HL-60 (cell line): ENCODE results near the gene NAALADL2.

ENCODE experiments used
- DNase-seq, 2 experiments: peaks; one replicate each; pipeline ENCODE4 v3.0.0-alpha.2; 2010 to 2020; ENCODE audit warnings: low read depth in 1 of 2, low spot score in 1 of 2
- H3K27ac ChIP-seq: fragments of 250-450 bp; sonication (Bioruptor Pico); replicated peaks from 2 replicates; pipeline ENCODE4 v1.5.1; 2020; ENCODE audit warnings: mild to moderate bottlenecking, moderate library complexity
- H3K27me3 ChIP-seq: fragments of 250-450 bp; sonication (Bioruptor Pico); 2 replicates; pipeline ENCODE4 v1.5.1; 2021; ENCODE audit warnings: mild to moderate bottlenecking, moderate library complexity; ENCODE audit not compliant: insufficient read depth, poor library complexity, severe bottlenecking
- H3K4me3 ChIP-seq: replicated peaks from 2 replicates; pipeline ENCODE4 v1.5.1; 2011; ENCODE audit warnings: mild to moderate bottlenecking, control low read depth, low read length; ENCODE audit not compliant: insufficient read depth
- GABPA ChIP-seq: IDR thresholded peaks from 2 replicates; pipeline ENCODE4 v1.6.1; 2012; ENCODE audit warnings: low read depth
- POLR2AphosphoS5 ChIP-seq: IDR thresholded peaks from 2 replicates; pipeline ENCODE4 v1.6.1; 2012; ENCODE audit warnings: low read depth
- SPI1 ChIP-seq: IDR thresholded peaks from 2 replicates; pipeline ENCODE4 v1.6.1; 2012; ENCODE audit warnings: low read depth, mild to moderate bottlenecking, borderline replicate concordance
- TF ChIP-seq, protein P1 (sequence below): IDR thresholded peaks from one replicate; pipeline ENCODE4 v1.5.1; 2011; ENCODE audit warnings: low read length, control low read depth, inconsistent platforms; ENCODE audit not compliant: insufficient read depth
- TF ChIP-seq, protein P2 (sequence below): IDR thresholded peaks from 2 replicates; pipeline ENCODE4 v1.6.1; 2012; ENCODE audit warnings: low read depth; ENCODE audit not compliant: insufficient replicate concordance

NAALADL2 gene

DNA sequence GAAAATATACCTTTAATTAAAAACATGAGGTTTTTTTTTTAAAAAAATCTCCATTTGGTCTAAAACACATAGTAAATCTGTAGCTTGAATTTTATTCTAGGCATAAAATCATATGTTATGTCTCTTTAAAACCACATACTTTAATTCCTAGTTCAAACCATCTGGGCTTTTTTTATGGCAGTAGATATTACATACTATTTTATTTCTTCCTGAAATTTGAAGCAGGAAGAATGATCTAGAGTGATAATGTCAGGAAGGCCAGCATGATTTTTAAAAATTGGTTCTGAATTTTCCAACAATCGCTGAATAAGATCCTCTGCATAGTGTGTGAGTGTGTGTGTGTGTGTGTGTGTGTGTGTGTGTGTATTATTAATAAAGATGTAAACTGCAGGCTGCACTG, 420.3 kb downstream of the NAALADL2 start:
- Histone ChIP-seq H3K27me3 (no peaks in the 10 kb centered on the region), H3K27ac (no peak overlapping the region), H3K4me3 (no peak overlapping the region)
- no peak for TF ChIP-seq SPI1
- TF ChIP-seq GABPA: no peak
- TF ChIP-seq POLR2AphosphoS5: no peak
- TF ChIP-seq, protein P1, sequence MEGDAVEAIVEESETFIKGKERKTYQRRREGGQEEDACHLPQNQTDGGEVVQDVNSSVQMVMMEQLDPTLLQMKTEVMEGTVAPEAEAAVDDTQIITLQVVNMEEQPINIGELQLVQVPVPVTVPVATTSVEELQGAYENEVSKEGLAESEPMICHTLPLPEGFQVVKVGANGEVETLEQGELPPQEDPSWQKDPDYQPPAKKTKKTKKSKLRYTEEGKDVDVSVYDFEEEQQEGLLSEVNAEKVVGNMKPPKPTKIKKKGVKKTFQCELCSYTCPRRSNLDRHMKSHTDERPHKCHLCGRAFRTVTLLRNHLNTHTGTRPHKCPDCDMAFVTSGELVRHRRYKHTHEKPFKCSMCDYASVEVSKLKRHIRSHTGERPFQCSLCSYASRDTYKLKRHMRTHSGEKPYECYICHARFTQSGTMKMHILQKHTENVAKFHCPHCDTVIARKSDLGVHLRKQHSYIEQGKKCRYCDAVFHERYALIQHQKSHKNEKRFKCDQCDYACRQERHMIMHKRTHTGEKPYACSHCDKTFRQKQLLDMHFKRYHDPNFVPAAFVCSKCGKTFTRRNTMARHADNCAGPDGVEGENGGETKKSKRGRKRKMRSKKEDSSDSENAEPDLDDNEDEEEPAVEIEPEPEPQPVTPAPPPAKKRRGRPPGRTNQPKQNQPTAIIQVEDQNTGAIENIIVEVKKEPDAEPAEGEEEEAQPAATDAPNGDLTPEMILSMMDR: no peak
- TF ChIP-seq, protein P2, sequence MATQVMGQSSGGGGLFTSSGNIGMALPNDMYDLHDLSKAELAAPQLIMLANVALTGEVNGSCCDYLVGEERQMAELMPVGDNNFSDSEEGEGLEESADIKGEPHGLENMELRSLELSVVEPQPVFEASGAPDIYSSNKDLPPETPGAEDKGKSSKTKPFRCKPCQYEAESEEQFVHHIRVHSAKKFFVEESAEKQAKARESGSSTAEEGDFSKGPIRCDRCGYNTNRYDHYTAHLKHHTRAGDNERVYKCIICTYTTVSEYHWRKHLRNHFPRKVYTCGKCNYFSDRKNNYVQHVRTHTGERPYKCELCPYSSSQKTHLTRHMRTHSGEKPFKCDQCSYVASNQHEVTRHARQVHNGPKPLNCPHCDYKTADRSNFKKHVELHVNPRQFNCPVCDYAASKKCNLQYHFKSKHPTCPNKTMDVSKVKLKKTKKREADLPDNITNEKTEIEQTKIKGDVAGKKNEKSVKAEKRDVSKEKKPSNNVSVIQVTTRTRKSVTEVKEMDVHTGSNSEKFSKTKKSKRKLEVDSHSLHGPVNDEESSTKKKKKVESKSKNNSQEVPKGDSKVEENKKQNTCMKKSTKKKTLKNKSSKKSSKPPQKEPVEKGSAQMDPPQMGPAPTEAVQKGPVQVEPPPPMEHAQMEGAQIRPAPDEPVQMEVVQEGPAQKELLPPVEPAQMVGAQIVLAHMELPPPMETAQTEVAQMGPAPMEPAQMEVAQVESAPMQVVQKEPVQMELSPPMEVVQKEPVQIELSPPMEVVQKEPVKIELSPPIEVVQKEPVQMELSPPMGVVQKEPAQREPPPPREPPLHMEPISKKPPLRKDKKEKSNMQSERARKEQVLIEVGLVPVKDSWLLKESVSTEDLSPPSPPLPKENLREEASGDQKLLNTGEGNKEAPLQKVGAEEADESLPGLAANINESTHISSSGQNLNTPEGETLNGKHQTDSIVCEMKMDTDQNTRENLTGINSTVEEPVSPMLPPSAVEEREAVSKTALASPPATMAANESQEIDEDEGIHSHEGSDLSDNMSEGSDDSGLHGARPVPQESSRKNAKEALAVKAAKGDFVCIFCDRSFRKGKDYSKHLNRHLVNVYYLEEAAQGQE: no peak
- DNase-seq: no peak

DNA sequence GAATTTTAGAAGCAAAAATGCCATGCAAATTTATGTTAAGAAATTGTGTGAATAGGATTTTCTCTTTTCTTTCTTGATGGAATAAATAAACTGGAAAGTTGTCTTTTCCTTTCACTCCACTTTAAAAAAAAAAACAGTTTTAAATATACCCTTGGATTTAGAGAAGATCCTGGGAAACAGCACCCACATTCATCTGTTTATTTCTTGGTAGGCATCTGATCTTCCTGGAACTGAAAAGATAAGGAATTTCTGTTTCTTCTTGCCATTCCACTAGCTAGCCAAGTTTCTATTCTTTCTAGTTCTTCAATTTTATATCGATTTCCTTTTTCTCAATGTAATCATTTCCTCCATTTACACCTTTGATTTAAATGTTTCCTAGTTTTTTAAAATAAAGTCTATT, 420.8 kb downstream of the NAALADL2 start:
- Histone ChIP-seq H3K27ac (no peak overlapping the region), H3K4me3 (no peak overlapping the region), H3K27me3 (no peaks in the 10 kb centered on the region)
- DNase-seq: no peak
- TF ChIP-seq, protein P1: no peak
- TF ChIP-seq, protein P2: no peak
- no peak for TF ChIP-seq SPI1
- no peak for TF ChIP-seq GABPA
- no peak for TF ChIP-seq POLR2AphosphoS5

DNA sequence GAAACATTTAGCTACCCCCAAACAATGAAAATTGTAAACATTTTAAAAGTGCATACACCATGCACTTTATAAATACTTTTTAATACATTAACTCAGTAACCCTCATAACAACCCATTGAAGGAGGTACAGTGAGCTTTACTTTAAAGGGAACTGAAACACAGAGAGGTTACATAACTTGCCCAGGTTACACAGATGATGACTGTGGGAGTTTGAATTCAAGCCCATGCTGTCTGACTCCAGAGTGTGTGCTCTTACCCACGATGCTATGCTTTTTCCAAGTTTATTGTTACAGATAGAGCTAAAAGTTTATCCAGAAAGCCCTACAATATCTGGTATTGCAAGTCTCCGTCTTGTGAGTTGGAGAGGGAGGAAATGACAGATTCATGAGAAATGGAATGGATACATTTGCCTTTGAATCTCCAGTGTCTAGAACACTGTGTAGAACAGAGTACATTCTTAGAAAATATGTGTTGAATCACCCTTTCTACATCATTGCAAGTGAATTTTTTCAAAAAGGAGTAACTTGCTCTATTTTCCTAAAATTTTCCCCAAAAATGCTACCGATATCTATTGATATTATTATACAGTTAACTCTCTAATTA, 428.3 kb downstream of the NAALADL2 start:
- TF ChIP-seq POLR2AphosphoS5 (no peak), SPI1 (no peak)
- H3K4me3 ChIP-seq: no peak overlapping the region
- H3K27me3 ChIP-seq: no peaks in the 10 kb centered on the region
- peak in 1 of 2 experiments; percentile 0 for DNase-seq
- no peak overlapping the region for H3K27ac ChIP-seq

DNA sequence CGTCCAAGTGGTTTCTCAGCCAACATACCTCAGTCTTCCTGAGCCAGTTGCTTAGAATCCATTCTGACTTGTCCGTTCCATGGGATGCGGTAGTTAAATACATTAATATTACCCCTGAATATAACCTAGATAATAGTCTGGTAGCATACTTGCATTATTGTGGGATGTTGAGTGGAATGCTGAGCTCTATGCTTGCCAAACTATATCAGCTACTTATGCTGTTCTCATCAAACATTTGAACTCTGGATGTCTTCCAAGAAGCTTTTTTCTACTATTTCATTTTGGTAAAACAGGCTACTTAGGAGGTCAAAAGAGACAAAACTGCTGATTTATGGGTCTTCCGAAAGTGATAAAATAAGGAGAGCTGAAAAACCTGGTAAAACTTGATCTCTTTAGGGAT, 429.5 kb downstream of the NAALADL2 start:
- DNase-seq: no peak
- H3K4me3 ChIP-seq: no peak overlapping the region
- TF ChIP-seq SPI1: no peak
- no peak for TF ChIP-seq GABPA
- no peak for TF ChIP-seq POLR2AphosphoS5
- TF ChIP-seq, protein P2: no peak
- TF ChIP-seq, protein P1: no peak
- no peaks in the 10 kb centered on the region for H3K27me3 ChIP-seq
- no peak overlapping the region for H3K27ac ChIP-seq
